Measurements from ENCODE around the gene SLC1A1. TPM values are rescaled to one million over a fixed set of nuclear protein-coding genes. Genes with fewer than 3 reads are reported as not detected.

Gene SLC1A1
- 23.1 TPM for total RNA-seq

DNA sequence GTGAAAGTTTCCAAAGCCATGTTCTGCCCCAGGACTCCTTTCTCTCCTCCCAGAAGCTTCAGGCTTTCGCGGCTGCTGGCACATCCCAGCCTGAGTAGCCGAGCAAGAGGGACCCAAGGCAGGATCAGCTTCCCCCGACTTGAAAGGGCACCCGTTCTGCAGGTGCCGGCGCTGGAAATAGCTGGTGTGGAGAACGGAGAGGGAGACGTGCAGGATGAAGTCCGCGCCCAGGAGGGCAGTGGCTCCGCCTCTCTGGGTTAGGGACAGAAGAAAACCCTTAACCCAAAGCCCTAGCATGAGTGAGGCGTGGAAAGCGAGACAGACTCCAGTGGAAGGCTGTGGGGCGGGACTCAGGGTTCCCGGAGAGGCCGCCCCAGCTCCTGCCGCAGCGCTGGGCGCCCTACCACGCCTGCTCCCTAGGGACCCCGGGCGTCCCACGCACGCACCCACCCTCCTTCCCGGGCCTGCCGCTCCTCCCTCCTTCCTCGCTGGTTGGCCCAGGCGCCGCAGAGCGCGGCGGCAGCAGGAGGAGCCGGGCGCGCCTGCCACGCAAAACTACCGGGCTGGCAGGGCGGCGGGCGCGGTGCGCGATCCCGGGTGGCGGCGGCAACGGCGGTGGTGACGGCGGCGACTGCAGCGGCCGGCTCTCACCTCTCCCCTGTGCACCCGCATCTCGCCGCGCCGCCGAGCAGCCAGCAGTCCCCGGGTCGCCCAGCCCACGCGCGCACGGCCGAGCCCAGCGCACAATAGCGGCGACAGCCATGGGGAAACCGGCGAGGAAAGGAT lies at the start of gene SLC1A1:
SLC1A1 (plus strand) TSS at position 550 of the 786 bp plus-strand sequence; CDS start at position 762, 212 bp downstream.
- ATAC-seq: peak; percentile 86
- peak; percentile 91 for DNase-seq (ENCODE audit: low spot score)

DNA sequence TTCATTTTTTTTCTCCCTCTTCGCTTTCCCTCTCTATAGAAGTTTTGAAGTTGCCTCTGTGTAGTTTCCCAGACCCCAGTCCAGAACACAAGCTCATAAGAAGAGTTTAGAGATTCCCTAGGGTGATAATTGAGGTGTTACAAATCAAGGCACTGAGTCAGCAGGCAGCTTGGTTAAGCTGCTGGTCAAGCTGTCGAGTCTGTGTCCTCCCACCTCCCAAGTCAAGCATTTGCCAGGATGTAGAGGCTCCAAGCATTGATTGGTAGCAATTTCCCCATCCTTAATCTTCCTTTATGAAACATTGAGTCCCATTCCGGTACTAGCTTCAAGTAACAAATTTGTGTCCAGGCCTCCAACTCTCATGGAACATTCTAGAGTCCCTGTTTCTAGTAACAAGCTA lies 47.5 kb upstream of the SLC1A1 start:
- ATAC-seq (no peak), DNase-seq (ENCODE audit: low spot score) (no peak)

DNA sequence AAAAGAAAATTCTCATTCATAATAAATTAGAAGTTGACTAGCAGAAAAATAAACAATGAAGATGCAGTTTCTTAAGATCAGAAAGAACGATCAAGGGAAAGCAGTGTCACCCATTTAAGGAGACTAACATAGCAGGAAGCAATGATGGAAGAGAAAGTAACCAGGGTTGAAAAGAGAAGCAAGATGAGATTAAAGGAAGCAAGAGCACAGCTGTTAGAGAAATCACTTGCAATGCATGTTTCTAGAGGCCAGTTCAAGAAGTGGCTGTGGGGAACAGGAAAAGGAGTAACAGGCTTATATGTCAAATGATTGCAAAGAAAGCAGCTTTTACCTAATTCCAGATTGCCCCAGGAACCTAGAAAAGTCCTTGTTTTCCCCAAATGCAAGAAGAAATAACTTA lies 46.8 kb upstream of the SLC1A1 start:
- DNase-seq (ENCODE audit: low spot score): no peak
- no peak for ATAC-seq

DNA sequence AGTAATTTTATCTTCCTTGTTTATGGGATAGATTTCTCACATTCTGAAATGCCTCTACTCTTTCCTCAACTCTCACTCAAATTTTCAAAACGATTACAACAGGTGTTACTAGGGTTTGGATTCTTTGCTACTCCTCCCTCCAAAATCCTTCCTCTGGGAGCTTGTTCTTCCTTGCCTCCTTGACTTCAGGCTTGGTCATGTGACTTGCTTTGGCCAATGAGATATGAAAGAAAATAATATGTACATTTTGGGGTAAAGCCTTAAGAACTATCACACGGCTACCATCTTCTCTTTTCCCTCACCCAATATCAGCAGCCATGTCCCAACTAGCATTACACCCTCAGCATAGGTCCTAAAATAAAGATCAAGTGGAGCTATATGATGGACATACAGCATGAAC lies 28.8 kb upstream of the SLC1A1 start:
- ATAC-seq: no peak
- DNase-seq (ENCODE audit: low spot score): no peak

DNA sequence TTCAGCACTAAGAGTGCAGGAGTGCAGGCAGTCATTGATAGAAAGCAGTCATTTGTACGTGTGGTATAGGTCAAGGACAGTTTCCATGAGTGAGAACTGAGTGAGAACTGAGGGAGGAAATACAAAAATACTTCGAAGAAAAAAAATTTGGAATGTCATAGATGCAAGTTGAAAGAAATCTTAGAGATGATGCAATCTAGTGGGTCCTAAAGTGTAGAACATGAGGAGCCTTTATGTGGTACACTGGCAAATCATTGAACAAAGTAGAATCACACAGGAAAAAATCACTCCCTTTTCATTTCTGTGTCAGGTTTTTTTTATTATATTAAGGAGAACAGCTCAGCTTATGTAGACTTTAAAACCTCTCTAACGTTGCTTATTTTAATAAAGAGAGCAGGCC lies 26.4 kb upstream of the SLC1A1 start:
- ATAC-seq (no peak), DNase-seq (ENCODE audit: low spot score) (no peak)

DNA sequence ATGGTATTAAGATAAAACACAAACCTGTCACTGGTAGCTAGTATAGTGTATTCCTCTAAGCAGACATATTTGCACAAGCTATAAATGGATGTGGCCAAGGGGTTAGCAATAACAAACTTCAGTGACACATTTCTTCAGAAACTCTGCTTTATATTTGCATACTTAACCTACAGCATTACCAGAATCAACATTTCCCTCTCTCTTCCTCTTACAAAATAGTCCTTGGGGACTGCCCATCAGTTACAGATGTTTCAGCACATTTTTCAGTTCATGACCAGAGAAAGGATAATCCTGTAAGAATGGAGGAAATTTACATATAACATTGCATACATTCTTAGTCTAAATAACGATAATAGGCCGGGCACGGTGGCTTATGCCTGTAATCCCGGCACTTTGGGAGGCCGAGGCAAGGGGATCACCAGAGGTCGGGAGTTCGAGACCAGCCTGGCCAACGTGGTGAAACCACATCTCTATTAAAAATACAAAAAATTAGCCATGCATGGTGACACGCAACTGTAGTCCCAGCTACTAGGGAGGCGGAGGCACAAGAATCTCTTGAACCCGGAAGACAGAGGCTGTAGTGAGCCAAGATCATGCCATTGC lies 25.3 kb upstream of the SLC1A1 start:
- no peak for DNase-seq (ENCODE audit: low spot score)
- ATAC-seq: no peak

DNA sequence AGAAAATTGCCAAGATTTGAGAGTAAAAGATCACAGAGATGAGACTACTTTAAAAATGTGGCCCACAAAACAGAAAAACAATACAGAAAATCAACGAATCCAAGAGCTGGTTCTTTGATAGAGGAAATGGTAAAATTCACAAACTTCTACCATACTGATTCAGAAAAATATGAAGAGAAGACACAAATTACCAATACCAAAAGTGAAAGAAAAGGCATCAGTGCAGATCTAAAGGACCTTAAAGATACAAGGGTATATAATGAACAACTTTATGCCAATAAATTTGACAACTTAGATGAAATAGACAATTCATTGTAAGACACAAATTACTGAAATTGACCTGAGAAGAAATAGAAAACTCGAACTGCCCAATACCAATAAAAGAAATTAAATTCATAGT lies 24.4 kb upstream of the SLC1A1 start:
- DNase-seq (ENCODE audit: low spot score) (no peak), ATAC-seq (no peak)

DNA sequence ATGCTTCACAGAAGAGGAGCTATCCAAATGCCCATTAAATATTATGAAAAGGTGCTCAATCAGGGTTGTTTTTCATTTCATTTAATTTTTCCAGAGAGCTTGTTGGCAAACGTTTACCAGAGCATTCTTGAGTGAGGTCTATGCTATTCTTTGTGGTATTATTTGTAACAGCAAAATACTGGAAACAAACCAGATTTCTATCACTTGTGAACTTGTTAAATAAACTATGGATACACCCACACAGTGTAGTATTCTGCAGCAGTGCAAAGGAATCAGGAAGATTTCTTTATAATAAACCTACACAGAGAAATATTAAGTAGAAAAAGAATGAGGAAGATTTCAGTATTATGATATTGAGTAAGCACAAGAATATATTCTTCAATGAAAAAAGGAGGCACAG lies 15.0 kb upstream of the SLC1A1 start:
- no peak for DNase-seq (ENCODE audit: low spot score)
- ATAC-seq: no peak

DNA sequence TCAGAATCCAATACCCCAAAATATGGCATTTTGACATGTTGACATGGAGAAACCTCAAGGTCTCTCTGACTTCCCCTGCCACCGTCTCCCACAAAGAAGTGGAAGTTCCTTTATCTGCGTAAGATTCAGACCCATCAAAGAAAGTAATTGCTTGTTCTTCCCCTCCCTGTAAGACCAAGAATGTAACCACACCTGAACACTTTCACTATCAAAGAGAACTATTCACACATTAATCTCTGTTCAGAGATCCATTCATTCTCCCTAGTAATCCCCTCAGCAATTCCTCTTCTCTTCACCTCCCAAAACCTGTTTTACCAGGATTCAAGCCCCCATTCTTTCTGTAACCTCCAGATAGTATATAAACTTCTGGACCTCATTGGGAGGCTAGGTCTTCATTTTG lies 4.1 kb upstream of the SLC1A1 start:
- DNase-seq (ENCODE audit: low spot score) (no peak), ATAC-seq (no peak)

DNA sequence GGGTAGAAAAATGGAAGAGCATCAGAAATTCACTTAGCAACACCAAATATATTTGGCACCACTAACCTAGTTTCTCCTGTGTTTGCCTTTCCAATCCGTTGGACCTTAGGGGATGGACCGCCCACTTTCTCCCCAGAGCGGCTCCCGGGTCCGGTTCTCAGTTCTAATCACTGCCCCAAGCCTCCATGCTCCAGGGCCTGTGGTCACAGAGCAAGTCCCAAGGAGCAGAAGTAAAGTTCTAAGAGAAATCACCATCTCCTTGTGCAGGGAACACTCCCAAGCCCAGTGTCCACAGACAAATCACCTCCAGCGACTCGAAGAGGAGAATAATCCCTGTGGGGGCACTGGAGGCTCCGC lies 728 bp upstream of the SLC1A1 start:
- ATAC-seq (peak; percentile 71), DNase-seq (ENCODE audit: low spot score) (peak; percentile 84)

DNA sequence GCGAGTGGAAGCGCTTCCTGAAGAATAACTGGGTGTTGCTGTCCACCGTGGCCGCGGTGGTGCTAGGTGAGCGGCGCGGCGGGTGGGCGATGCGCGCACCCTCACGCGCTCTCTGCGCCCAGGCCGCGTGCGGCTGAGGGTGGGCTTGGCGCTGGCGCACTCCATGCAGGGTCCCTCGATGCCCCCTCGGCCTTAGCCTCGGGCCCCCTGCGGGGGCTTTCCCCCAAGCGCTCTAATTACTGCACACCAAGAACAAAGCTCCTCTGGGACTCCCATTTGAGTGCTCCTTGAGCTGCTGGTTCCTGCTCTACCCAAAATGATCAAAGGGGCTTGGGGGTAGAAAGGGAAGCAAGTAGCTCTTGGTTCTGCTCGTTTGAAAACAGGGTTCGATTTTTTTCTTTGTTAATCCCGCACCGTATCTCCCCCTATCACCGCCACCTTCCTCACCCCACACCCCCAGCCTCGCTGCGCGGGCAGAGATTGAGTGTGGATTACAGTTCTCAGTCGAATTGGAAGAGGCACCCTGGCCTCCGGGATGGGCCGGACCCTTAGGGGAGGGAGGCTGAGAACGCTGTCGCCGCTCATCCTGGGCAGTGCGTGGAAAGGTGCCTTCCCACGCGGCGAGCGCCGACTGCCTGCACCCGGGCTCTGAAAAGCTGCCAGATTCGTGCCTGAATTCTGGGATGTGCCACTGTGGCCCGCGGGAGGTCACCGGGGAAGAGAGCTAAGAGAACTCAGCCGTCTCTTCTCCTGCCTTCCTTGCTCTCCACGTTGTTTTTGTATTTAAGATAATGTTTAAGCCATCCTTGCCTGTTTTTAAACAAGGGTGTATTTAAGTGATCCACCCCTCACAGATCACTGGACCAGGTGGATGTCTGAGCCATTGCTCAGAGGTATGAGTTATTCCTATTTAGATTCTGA lies 697 bp downstream of the SLC1A1 start:
- DNase-seq (ENCODE audit: low spot score): peak; percentile 61

DNA sequence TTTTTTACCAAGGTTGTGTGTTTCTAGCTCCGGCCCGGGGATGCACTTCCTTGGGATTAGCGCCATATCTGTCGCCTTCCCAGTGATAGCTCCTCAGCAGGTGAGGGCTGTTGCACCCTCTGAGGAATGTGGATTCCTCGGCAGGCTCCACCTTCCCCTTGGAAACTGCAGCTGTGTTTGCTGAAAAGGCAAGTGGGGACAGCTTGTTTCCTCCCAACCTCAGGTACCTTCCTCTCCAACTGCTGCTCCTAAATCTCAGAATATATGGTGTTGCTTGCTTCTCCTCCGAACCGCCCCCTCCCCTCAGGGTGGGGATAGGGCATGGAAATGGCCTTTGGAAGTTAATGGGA lies 1.3 kb downstream of the SLC1A1 start:
- no peak for ATAC-seq

More for the DNA sequence above, 697 bp downstream of the SLC1A1 start:
- peak; percentile 21 for ATAC-seq

DNA sequence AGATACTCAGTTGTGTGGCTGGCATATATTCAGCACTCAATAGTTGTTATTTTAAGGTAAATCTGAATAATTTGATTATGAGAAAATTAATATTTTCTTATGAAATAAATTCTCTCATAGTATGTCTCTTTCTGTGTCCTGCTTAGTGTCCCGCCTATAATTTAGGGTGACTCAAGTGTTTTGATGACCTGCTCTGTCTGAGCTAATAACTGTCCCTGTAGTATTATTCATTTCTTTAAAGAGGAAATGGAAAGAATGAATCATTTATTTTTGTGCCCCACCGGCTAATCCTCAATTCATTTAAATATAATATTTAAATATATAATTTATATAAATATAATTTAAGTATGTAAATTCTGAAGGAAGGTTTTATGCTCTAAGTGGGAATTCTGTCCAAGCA lies 4.1 kb downstream of the SLC1A1 start:
- ATAC-seq (no peak), DNase-seq (ENCODE audit: low spot score) (no peak)

More for the DNA sequence above, 1.3 kb downstream of the SLC1A1 start:
- DNase-seq (ENCODE audit: low spot score): no peak

DNA sequence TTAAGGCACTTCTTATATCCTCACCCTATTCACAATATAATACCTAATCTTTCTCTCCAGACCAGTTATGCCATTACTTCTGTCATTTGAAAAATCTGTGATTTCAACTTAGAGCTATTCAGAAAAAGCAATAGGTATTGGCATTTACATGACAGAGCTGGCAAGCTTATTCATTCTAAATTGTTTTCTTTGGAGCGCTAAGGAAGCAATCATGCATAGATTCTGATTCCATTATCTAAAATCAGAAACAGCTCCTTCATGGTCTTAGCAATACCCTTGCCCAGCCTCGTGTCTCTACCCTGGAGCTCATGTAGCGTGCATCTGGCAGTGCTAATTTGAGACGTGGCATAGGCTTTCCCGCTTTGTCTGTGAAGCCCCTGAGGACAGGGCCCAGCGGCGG lies 4.5 kb downstream of the SLC1A1 start:
- ATAC-seq: no peak
- no peak for DNase-seq (ENCODE audit: low spot score)

DNA sequence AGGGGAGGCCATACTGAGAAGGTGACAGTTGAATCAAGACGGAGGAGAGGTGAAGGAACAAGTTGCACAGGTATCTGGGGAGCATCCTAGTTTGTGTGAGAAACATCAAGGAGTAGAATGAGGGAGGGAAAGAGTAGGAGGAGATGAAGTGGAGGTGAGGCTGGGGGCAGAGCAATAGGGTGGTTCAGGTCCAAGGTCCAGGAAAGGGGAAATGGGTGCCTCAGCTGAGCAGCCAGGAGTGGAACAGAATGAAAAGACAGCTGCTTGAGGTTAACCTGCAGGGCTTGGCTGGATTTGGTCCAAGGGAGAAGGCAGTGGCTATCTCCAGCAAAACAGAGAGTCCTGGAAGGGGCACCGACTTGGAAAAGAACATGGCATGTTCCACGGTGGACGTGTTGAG lies 5.3 kb downstream of the SLC1A1 start:
- DNase-seq (ENCODE audit: low spot score): no peak
- no peak for ATAC-seq

DNA sequence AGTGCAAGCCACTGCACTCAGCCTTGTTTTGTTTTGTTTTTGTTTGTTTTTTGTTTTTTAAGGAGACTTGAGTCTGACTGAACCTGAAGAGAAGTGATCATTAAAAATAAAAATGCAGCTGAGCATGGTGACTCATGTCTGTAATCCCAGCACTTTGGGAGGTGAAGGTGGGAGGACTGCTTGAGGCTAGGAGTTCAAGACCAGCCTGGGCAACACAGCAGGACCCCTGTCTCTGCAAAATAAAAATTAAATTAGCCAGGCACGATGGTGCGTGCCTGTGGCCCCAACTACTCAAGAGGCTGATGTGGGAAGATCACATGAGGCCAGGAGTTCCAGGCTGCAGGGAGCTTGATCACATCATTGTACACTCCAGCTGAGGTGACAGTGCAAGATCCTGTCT lies 6.2 kb downstream of the SLC1A1 start:
- ATAC-seq (no peak), DNase-seq (ENCODE audit: low spot score) (no peak)

DNA sequence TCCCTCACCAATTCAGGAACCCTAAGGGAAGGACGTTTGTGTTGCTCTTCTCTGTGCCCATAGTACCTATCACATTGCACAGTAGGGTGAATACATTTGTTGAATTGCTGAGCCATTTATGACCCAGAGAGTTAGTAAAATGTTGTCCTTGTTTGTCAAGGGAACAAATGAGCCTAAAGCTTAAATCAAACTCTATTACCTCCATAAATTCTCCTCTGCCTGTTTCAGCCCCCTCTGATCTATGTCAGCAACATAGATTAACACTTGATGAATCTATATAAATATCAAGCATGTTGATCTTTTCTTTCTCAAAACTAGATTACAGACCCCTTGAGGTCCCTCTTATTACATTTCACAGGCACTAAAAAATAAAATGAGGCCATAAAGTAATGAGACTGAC lies 7.1 kb downstream of the SLC1A1 start:
- ATAC-seq: no peak
- DNase-seq (ENCODE audit: low spot score): no peak

DNA sequence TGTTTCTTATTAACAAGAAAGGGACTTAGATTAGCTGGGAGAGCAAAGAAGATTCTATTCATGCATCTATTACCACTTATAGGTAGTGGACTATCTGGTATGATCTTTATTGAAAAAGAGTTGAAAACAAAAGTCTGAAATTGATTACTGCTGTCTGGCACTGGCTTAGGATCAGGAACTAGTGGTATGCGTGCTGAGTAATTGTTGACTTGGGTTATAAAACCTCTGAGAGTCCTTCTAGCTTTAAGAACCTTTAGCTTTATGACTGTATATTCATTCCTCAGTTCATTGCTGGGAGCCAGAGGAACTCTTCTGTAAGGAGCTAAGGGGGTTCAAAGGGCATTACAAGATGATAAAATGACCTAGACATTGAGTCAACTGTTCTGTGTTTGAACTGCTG lies 7.6 kb downstream of the SLC1A1 start:
- DNase-seq (ENCODE audit: low spot score) (no peak), ATAC-seq (peak; percentile 21)

DNA sequence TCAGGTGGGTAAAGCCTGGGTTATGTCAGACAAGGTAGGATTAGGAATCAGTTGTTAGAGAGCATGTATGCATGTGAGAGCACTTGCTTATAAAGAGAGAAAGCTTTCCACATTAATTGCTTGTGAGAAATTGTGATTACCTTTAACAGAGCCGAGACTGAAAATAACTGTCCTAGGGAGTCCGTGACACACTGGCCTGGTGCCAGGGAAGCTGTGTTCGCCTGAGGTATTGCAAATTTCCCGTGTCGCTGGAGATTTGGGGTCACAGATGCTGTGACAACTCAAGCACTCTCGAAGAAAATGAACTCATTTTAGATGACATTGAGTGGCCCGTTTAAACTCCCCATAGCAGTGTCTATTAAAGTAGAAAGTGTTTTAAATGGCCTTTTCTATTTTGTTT lies 9.6 kb downstream of the SLC1A1 start:
- ATAC-seq: peak; percentile 24
- peak; percentile 75 for DNase-seq (ENCODE audit: low spot score)

DNA sequence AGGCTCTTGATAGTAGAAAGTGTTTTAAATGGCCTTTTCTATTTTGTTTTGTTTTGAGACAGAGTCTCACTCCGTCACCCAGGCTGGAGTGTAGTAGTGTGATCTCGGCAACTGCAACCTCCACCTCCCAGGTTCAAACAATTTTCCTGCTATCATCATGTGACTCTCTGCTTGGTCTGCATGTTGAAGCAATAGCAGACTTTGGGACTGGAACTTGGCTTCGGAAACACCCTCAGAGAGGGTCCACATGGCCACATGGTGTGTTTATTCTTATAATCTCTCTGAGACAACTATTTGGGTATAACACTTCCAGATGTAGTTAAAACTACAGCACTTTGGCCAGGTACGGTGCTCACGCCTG lies 10.9 kb downstream of the SLC1A1 start:
- DNase-seq (ENCODE audit: low spot score) (no peak), ATAC-seq (peak; percentile 47)

DNA sequence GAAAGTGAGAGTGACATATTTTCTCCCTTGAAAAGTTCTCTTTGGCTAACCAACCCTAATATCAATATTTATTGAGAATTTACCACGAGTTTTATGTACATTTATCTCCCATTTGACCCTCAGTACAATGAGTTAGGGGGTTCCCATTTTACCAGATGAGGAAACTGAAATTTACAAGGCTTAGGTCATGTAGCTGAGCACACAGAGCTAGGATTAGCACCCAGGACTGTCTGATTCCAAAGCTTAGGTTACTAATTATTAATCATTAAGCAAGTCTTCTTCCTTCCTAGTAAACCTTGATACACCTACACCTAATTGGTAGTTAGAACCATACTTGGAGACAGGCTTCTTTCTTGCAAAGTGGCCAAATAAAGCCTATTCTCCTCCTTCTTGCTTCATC lies 12.2 kb downstream of the SLC1A1 start:
- DNase-seq (ENCODE audit: low spot score): no peak
- ATAC-seq: no peak

DNA sequence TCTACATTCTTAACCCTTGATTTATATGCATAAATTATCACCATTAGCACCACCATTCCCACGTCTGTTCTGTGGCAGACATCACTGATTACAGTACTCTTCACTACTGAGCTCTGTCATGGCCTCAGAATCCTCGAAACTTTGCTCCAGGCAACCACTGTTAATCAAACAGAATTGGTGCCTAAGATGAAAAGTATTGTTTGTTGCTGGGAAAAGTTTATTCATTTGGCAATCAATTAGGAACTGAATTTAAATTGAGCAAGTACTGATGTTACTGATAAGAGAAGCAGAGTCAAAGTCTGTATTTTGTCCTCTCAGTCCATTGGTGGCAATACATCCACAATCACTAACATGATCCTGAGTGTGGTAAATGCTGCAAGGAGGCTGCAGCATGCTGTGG lies 12.8 kb downstream of the SLC1A1 start:
- DNase-seq (ENCODE audit: low spot score) (no peak), ATAC-seq (peak; percentile 74)
